ENCODE data around the gene ZDHHC24. TPM values are rescaled to one million over a fixed set of nuclear protein-coding genes. Genes with fewer than 3 reads are reported as not detected.

Gene ZDHHC24
- total and polyA plus RNA-seq, 4 donors, result 6.3 to 13.2 (median 8.0) TPM

GRCh38 chr11:66471142-66471541, 74.7 kb downstream of the ZDHHC24 start:
- peaks cover 47% of the 10 kb centered on the region for H3K36me3 ChIP-seq (ENCODE audit: control insufficient read depth, insufficient read depth, low read length)

More at GRCh38 chr11:66471142-66471541, 74.7 kb downstream of the ZDHHC24 start:
- no peak for DNase-seq (ENCODE audit: low read depth in 4 of 6, low spot score in 6 of 6)
- no peaks in the 10 kb centered on the region for H3K27me3 ChIP-seq (ENCODE audit: control insufficient read depth, insufficient read depth, low read length)
- peaks cover 16% of the 10 kb centered on the region for H3K4me1 ChIP-seq (ENCODE audit: control insufficient read depth, insufficient read depth, low read length)
- H3K4me3 ChIP-seq (ENCODE audit: low read depth, low read length), result no peak overlapping the region
- no peak overlapping the region for H3K27ac ChIP-seq (ENCODE audit: low read depth, low read length)
- H3K9me3 ChIP-seq (ENCODE audit: control insufficient read depth, insufficient read depth, low read length), result no peaks in the 10 kb centered on the region
- WGBS (ENCODE audit: insufficient coverage), result 89% methylated on average over 16 of the region's 16 CpGs

Other genes with a start within 250 kb of the ZDHHC24 start
- gene CD248, start 229.0 kb downstream of the ZDHHC24 start, total RNA-seq, result 10 to 100 TPM; 10.9 to 26.6 TPM
- 10 to 100 TPM; 29.3 to 44.0 TPM for gene CD248, start 229.0 kb downstream of the ZDHHC24 start, polyA plus RNA-seq (ENCODE audit: insufficient read length in 2 of 2)
- 1 to 10 TPM in 1 of 2 donors, under 1 TPM in 1; 0.79 to 2.7 TPM for gene RIN1, start 209.6 kb downstream of the ZDHHC24 start, total RNA-seq
- 1 to 10 TPM; 1.9 to 3.2 TPM for gene RIN1, start 209.6 kb downstream of the ZDHHC24 start, polyA plus RNA-seq (ENCODE audit: insufficient read length in 2 of 2)
- 10 to 100 TPM; 11.3 to 29.4 TPM for gene BRMS1, start 200.9 kb downstream of the ZDHHC24 start, total RNA-seq
- gene BRMS1, start 200.9 kb downstream of the ZDHHC24 start, polyA plus RNA-seq (ENCODE audit: insufficient read length in 2 of 2), result 10 to 100 TPM; 24.8 to 25.9 TPM
- gene B4GAT1, start 198.4 kb downstream of the ZDHHC24 start, total RNA-seq, result 100 to 1,000 TPM; 109 to 115 TPM
- gene B4GAT1, start 198.4 kb downstream of the ZDHHC24 start, polyA plus RNA-seq (ENCODE audit: insufficient read length in 2 of 2), result 100 to 1,000 TPM; 170 to 171 TPM
- 1 to 10 TPM; 1.5 to 1.6 TPM for gene SLC29A2, start 174.3 kb downstream of the ZDHHC24 start, total RNA-seq
- gene SLC29A2, start 174.3 kb downstream of the ZDHHC24 start, polyA plus RNA-seq (ENCODE audit: insufficient read length in 2 of 2), result 10 to 100 TPM in 1 of 2 donors, 1 to 10 TPM in 1; 9.1 to 11.0 TPM
- 1 to 10 TPM in 1 of 2 donors, under 1 TPM in 1; 0.11 to 1.8 TPM for gene NPAS4, start 125.0 kb downstream of the ZDHHC24 start, total RNA-seq
- under 1 TPM; 0.33 to 0.44 TPM for gene NPAS4, start 125.0 kb downstream of the ZDHHC24 start, polyA plus RNA-seq (ENCODE audit: insufficient read length in 2 of 2)
- 10 to 100 TPM; 15.5 to 53.4 TPM for gene MRPL11, start 107.2 kb downstream of the ZDHHC24 start, total RNA-seq
- gene MRPL11, start 107.2 kb downstream of the ZDHHC24 start, polyA plus RNA-seq (ENCODE audit: insufficient read length in 2 of 2), result 10 to 100 TPM; 39.2 to 41.0 TPM
- gene PELI3, start 79.1 kb downstream of the ZDHHC24 start, total RNA-seq, result 10 to 100 TPM; 12.6 to 14.6 TPM
- gene PELI3, start 79.1 kb downstream of the ZDHHC24 start, polyA plus RNA-seq (ENCODE audit: insufficient read length in 2 of 2), result 10 to 100 TPM; 20.4 to 24.3 TPM
- 10 to 100 TPM; 23.3 to 25.1 TPM for gene DPP3, start 65.6 kb downstream of the ZDHHC24 start, total RNA-seq
- gene DPP3, start 65.6 kb downstream of the ZDHHC24 start, polyA plus RNA-seq (ENCODE audit: insufficient read length in 2 of 2), result 10 to 100 TPM; 32.5 to 37.1 TPM
- 10 to 100 TPM; 39.8 to 61.1 TPM for gene BBS1, start 35.4 kb downstream of the ZDHHC24 start, total RNA-seq
- gene BBS1, start 35.4 kb downstream of the ZDHHC24 start, polyA plus RNA-seq (ENCODE audit: insufficient read length in 2 of 2), result 10 to 100 TPM; 50.1 to 77.1 TPM
- under 1 TPM; 0.10 to 0.33 TPM for gene ACTN3, start 855 bp upstream of the ZDHHC24 start, total RNA-seq
- under 1 TPM; 0.38 to 0.39 TPM for gene ACTN3, start 855 bp upstream of the ZDHHC24 start, polyA plus RNA-seq (ENCODE audit: insufficient read length in 2 of 2)
- 100 to 1,000 TPM in 1 of 2 donors, 10 to 100 TPM in 1; 50.2 to 102 TPM for gene CTSF, start 22.6 kb upstream of the ZDHHC24 start, total RNA-seq
- gene CTSF, start 22.6 kb upstream of the ZDHHC24 start, polyA plus RNA-seq (ENCODE audit: insufficient read length in 2 of 2), result 10 to 100 TPM; 79.4 to 80.3 TPM
- under 1 TPM; 0.59 to 0.77 TPM for gene CCDC87, start 47.0 kb upstream of the ZDHHC24 start, total RNA-seq
- under 1 TPM; 0.21 to 0.32 TPM for gene CCDC87, start 47.0 kb upstream of the ZDHHC24 start, polyA plus RNA-seq (ENCODE audit: insufficient read length in 2 of 2)
- 10 to 100 TPM; 17.0 to 76.3 TPM for gene CCS, start 47.1 kb upstream of the ZDHHC24 start, total RNA-seq
- 10 to 100 TPM; 47.0 to 81.4 TPM for gene CCS, start 47.1 kb upstream of the ZDHHC24 start, polyA plus RNA-seq (ENCODE audit: insufficient read length in 2 of 2)
- gene RBM14, start 70.6 kb upstream of the ZDHHC24 start, total RNA-seq, result 10 to 100 TPM; 34.8 to 51.1 TPM
- gene RBM14, start 70.6 kb upstream of the ZDHHC24 start, polyA plus RNA-seq (ENCODE audit: insufficient read length in 2 of 2), result 10 to 100 TPM; 67.5 to 93.8 TPM
- gene RBM4, start 92.7 kb upstream of the ZDHHC24 start, total RNA-seq, result 100 to 1,000 TPM in 1 of 2 donors, 10 to 100 TPM in 1; 93.0 to 143 TPM
- gene RBM4, start 92.7 kb upstream of the ZDHHC24 start, polyA plus RNA-seq (ENCODE audit: insufficient read length in 2 of 2), result 100 to 1,000 TPM; 195 to 204 TPM
- gene RBM4B, start 131.8 kb upstream of the ZDHHC24 start, total RNA-seq, result 10 to 100 TPM; 45.1 to 53.2 TPM
- 10 to 100 TPM; 77.5 to 89.0 TPM for gene RBM4B, start 131.8 kb upstream of the ZDHHC24 start, polyA plus RNA-seq (ENCODE audit: insufficient read length in 2 of 2)
- 10 to 100 TPM; 34.6 to 69.9 TPM for gene SPTBN2, start 183.2 kb upstream of the ZDHHC24 start, total RNA-seq
- gene SPTBN2, start 183.2 kb upstream of the ZDHHC24 start, polyA plus RNA-seq (ENCODE audit: insufficient read length in 2 of 2), result 10 to 100 TPM; 78.4 to 88.2 TPM